Vagina (tissue), 2 donors: Measurements from ENCODE around the gene CCDC141.

Source experiments
- POLR2A ChIP-seq, 2 donors: fragments of 450-650 bp; IDR thresholded peaks; one replicate each; pipeline ENCODE4 v1.6.1; 2017; ENCODE audit warnings: antibody characterized with exemption in 2 of 2, mild to moderate bottlenecking in 2 of 2, moderate library complexity in 2 of 2
- POLR2AphosphoS5 ChIP-seq, 2 donors: sonication (generic); formaldehyde crosslinking; IDR thresholded peaks; one replicate each; pipeline ENCODE4 v1.9.0; 2017; ENCODE audit warnings: antibody characterized with exemption in 2 of 2, mild to moderate bottlenecking in 2 of 2, low read depth in 1 of 2; ENCODE audit not compliant: insufficient read depth in 1 of 2
- TF ChIP-seq, protein P1 (sequence below), 3 experiments: fragments of 450-650 bp in 2 of 3; fragments of 200-600 bp in 1 of 3; sonication (generic) in 1 of 3; IDR thresholded peaks; one replicate each; pipeline ENCODE4 v1.5.1; 2017 to 2019; ENCODE audit warnings: antibody characterized with exemption in 3 of 3, mild to moderate bottlenecking in 2 of 3, moderate library complexity in 2 of 3

DNA sequence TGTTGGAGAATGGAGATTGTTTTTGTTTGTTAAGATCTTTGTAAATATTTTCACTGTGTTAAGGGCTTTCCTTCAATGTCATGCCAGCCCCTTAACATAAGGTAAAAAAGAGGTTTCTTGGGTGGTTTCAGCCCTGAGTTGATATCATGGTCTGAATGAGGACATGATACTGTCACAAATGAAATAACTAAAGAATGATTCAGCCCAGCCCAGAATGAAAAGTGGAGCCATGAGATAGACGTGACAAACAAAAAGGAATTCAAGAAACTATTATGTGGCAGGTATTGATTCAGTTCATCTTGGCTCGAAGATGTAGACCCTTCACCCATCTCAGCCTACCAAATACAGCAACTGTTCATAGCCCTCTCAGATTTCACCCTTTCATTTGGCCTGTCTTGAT is 154.1 kb downstream of the CCDC141 start:
- TF ChIP-seq POLR2A (IDR thresholded peaks at IDR 0.05) (no peak), POLR2AphosphoS5 (IDR thresholded peaks at IDR 0.05; ENCODE audit: insufficient read depth in 1 of 2, low read depth in 1 of 2) (no peak)
- TF ChIP-seq, protein P1, sequence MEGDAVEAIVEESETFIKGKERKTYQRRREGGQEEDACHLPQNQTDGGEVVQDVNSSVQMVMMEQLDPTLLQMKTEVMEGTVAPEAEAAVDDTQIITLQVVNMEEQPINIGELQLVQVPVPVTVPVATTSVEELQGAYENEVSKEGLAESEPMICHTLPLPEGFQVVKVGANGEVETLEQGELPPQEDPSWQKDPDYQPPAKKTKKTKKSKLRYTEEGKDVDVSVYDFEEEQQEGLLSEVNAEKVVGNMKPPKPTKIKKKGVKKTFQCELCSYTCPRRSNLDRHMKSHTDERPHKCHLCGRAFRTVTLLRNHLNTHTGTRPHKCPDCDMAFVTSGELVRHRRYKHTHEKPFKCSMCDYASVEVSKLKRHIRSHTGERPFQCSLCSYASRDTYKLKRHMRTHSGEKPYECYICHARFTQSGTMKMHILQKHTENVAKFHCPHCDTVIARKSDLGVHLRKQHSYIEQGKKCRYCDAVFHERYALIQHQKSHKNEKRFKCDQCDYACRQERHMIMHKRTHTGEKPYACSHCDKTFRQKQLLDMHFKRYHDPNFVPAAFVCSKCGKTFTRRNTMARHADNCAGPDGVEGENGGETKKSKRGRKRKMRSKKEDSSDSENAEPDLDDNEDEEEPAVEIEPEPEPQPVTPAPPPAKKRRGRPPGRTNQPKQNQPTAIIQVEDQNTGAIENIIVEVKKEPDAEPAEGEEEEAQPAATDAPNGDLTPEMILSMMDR (IDR thresholded peaks at IDR 0.05) = no peak
